HEK293 (cell line): ENCODE measurements around the gene LIN37.
A peak's percentile ranks its signal among the peaks of the same experiment; 100 is the strongest.

Source experiments
- BCL6B ChIP-seq: fragments of 450-650 bp; formaldehyde crosslinking; IDR thresholded peaks from 2 replicates; pipeline ENCODE4 v1.5.1; 2017; ENCODE audit warnings: missing biosample characterization, missing genetic modification characterization
- HIC1 ChIP-seq: fragments of 450-650 bp; formaldehyde crosslinking; IDR thresholded peaks from 2 replicates; pipeline ENCODE4 v1.5.1; 2016; ENCODE audit warnings: missing biosample characterization, missing genetic modification characterization
- KLF16 ChIP-seq: fragments of 450-650 bp; formaldehyde crosslinking; IDR thresholded peaks from 2 replicates; pipeline ENCODE4 v1.5.1; 2017; ENCODE audit warnings: missing biosample characterization, missing genetic modification characterization
- TCF7L2 ChIP-seq: IDR thresholded peaks from 2 replicates; pipeline ENCODE4 v1.6.1; 2011; ENCODE audit warnings: low read depth, mild to moderate bottlenecking, inconsistent platforms, low read length, moderate library complexity, borderline replicate concordance
- TSHZ1 ChIP-seq: fragments of 450-650 bp; formaldehyde crosslinking; IDR thresholded peaks from 2 replicates; pipeline ENCODE4 v1.5.1; 2016; ENCODE audit warnings: missing biosample characterization, missing genetic modification characterization, borderline replicate concordance
- ZBTB11 ChIP-seq: fragments of 450-650 bp; formaldehyde crosslinking; conservative IDR thresholded peaks from 2 replicates; pipeline ENCODE4 v1.5.1; 2016; ENCODE audit warnings: low read depth, missing biosample characterization, missing genetic modification characterization
- ZFHX2 ChIP-seq: fragments of 450-650 bp; formaldehyde crosslinking; conservative IDR thresholded peaks from 2 replicates; pipeline ENCODE4 v1.5.1; 2016; ENCODE audit warnings: missing biosample characterization, missing genetic modification characterization
- ZIC2 ChIP-seq: fragments of 450-650 bp; formaldehyde crosslinking; IDR thresholded peaks from 2 replicates; pipeline ENCODE4 v1.5.1; 2016; ENCODE audit warnings: missing biosample characterization, missing genetic modification characterization
- ZNF132 ChIP-seq: fragments of 450-650 bp; formaldehyde crosslinking; IDR thresholded peaks from 2 replicates; pipeline ENCODE4 v1.5.1; 2017; ENCODE audit warnings: missing biosample characterization, missing genetic modification characterization, borderline replicate concordance
- ZNF133 ChIP-seq: fragments of 450-650 bp; formaldehyde crosslinking; IDR thresholded peaks from 2 replicates; pipeline ENCODE4 v1.5.1; 2016; ENCODE audit warnings: missing biosample characterization, missing genetic modification characterization
- ZNF140 ChIP-seq: fragments of 450-650 bp; formaldehyde crosslinking; IDR thresholded peaks from 2 replicates; pipeline ENCODE4 v1.5.1; 2016; ENCODE audit warnings: missing biosample characterization, missing genetic modification characterization
- ZNF157 ChIP-seq: fragments of 450-650 bp; formaldehyde crosslinking; IDR thresholded peaks from 2 replicates; pipeline ENCODE4 v1.5.1; 2016; ENCODE audit warnings: missing biosample characterization, missing genetic modification characterization
- ZNF221 ChIP-seq: fragments of 450-650 bp; formaldehyde crosslinking; IDR thresholded peaks from 2 replicates; pipeline ENCODE4 v1.5.1; 2017; ENCODE audit warnings: missing biosample characterization, missing genetic modification characterization, borderline replicate concordance
- ZNF292 ChIP-seq: fragments of 450-650 bp; formaldehyde crosslinking; IDR thresholded peaks from 2 replicates; pipeline ENCODE4 v1.5.1; 2016; ENCODE audit warnings: low read depth, missing biosample characterization, missing genetic modification characterization, borderline replicate concordance
- ZNF350 ChIP-seq: fragments of 450-650 bp; formaldehyde crosslinking; IDR thresholded peaks from 2 replicates; pipeline ENCODE4 v1.5.0; 2017; ENCODE audit warnings: missing biosample characterization, mild to moderate bottlenecking, missing genetic modification characterization
- ZNF416 ChIP-seq: fragments of 450-650 bp; formaldehyde crosslinking; IDR thresholded peaks from 2 replicates; pipeline ENCODE4 v1.5.1; 2016; ENCODE audit warnings: missing biosample characterization, missing genetic modification characterization
- ZNF426 ChIP-seq: fragments of 450-650 bp; formaldehyde crosslinking; IDR thresholded peaks from 2 replicates; pipeline ENCODE4 v1.5.1; 2017; ENCODE audit warnings: missing biosample characterization, missing genetic modification characterization, mild to moderate bottlenecking, inconsistent platforms, moderate library complexity
- ZNF433 ChIP-seq: fragments of 450-650 bp; formaldehyde crosslinking; IDR thresholded peaks from 2 replicates; pipeline ENCODE4 v1.5.1; 2016; ENCODE audit warnings: missing biosample characterization, missing genetic modification characterization, low read depth
- ZNF473 ChIP-seq: fragments of 450-650 bp; formaldehyde crosslinking; IDR thresholded peaks from 2 replicates; pipeline ENCODE4 v1.5.1; 2017; ENCODE audit warnings: missing biosample characterization, missing genetic modification characterization
- ZNF501 ChIP-seq: fragments of 450-650 bp; formaldehyde crosslinking; IDR thresholded peaks from 2 replicates; pipeline ENCODE4 v1.5.1; 2016; ENCODE audit warnings: missing biosample characterization, missing genetic modification characterization
- ZNF510 ChIP-seq: fragments of 450-650 bp; formaldehyde crosslinking; IDR thresholded peaks from 2 replicates; pipeline ENCODE4 v1.5.1; 2018; ENCODE audit warnings: mild to moderate bottlenecking, missing genetic modification characterization, missing biosample characterization; ENCODE audit not compliant: insufficient replicate concordance
- ZNF555 ChIP-seq: fragments of 450-650 bp; formaldehyde crosslinking; conservative IDR thresholded peaks from 2 replicates; pipeline ENCODE4 v1.5.1; 2017; ENCODE audit warnings: missing biosample characterization, mild to moderate bottlenecking, missing genetic modification characterization, inconsistent platforms
- ZNF596 ChIP-seq: fragments of 450-650 bp; IDR thresholded peaks from 2 replicates; pipeline ENCODE4 v1.5.0; 2018; ENCODE audit warnings: missing biosample characterization, mild to moderate bottlenecking, missing genetic modification characterization, moderate library complexity
- ZNF623 ChIP-seq: fragments of 450-650 bp; formaldehyde crosslinking; IDR thresholded peaks from 2 replicates; pipeline ENCODE4 v1.5.1; 2016; ENCODE audit warnings: missing biosample characterization, missing genetic modification characterization
- ZNF629 ChIP-seq: fragments of 450-650 bp; formaldehyde crosslinking; IDR thresholded peaks from 2 replicates; pipeline ENCODE4 v1.5.1; 2017; ENCODE audit warnings: missing biosample characterization, missing genetic modification characterization
- ZNF843 ChIP-seq: fragments of 450-650 bp; formaldehyde crosslinking; IDR thresholded peaks from 2 replicates; pipeline ENCODE4 v1.5.1; 2016; ENCODE audit warnings: missing biosample characterization, missing genetic modification characterization
- ZSCAN4 ChIP-seq: fragments of 450-650 bp; formaldehyde crosslinking; IDR thresholded peaks from 2 replicates; pipeline ENCODE4 v1.5.1; 2017; ENCODE audit warnings: missing biosample characterization, missing genetic modification characterization

LIN37 gene

GRCh38 chr19:35716801-35717664 is 31.3 kb upstream of the LIN37 start (continued):
- TF ChIP-seq BCL6B (tag by site-specific recombination) (no peak), ZNF473 (tag by site-specific recombination) (no peak), ZNF157 (peak; percentile 58; the same call in 1 of the 2 replicates), ZSCAN4 (tag by site-specific recombination) (no peak), ZNF221 (0 out of 2 replicates have a peak, but pooled peaks have one; percentile 70), ZNF843 (tag by site-specific recombination) (peak; percentile 78), KLF16 (peak; percentile 96), ZNF433 (tag by site-specific recombination) (no peak), ZNF555 (tag by site-specific recombination) (no peak), ZNF629 (tag by site-specific recombination) (peak; percentile 80), HIC1 (tag by site-specific recombination) (peak; percentile 63), ZNF132 (tag by site-specific recombination) (no peak), ZIC2 (tag by site-specific recombination) (peak; percentile 83), ZNF510 (tag by site-specific recombination) (no peak), ZNF501 (peak; percentile 99), ZNF416 (tag by site-specific recombination) (peak; percentile 60; the same call in 1 of the 2 replicates), ZBTB11 (tag by site-specific recombination) (peak; percentile 96), ZNF292 (tag by site-specific recombination) (no peak), ZNF596 (tag by site-specific recombination) (0 out of 2 replicates have a peak, but pooled peaks have one; percentile 17), ZNF350 (tag by site-specific recombination) (no peak), ZNF140 (tag by site-specific recombination) (no peak), ZNF623 (tag by site-specific recombination) (0 out of 2 replicates have a peak, but pooled peaks have one; percentile 25), ZNF133 (tag by site-specific recombination) (0 out of 2 replicates have a peak, but pooled peaks have one; percentile 55), ZFHX2 (peak; percentile 96), ZNF426 (tag by site-specific recombination) (no peak), TSHZ1 (tag by site-specific recombination) (peak; percentile 55; the same call in 1 of the 2 replicates), TCF7L2 (no peak)
